GM18517 (cell line): ENCODE results near the gene TIGIT.
"Not testable (repeated sequence)": the region's sequence is repeated elsewhere in the genome, so short reads cannot be mapped to it uniquely, and the experiment has no call there.

Experiments used
- ATAC-seq: cut with Tn5 transposase; IDR thresholded peaks from one replicate; pipeline ENCODE4 v1.9.1; 2021; ENCODE audit warnings: mild to moderate bottlenecking, moderate library complexity; ENCODE audit not compliant: unreplicated experiment

Gene TIGIT

DNA sequence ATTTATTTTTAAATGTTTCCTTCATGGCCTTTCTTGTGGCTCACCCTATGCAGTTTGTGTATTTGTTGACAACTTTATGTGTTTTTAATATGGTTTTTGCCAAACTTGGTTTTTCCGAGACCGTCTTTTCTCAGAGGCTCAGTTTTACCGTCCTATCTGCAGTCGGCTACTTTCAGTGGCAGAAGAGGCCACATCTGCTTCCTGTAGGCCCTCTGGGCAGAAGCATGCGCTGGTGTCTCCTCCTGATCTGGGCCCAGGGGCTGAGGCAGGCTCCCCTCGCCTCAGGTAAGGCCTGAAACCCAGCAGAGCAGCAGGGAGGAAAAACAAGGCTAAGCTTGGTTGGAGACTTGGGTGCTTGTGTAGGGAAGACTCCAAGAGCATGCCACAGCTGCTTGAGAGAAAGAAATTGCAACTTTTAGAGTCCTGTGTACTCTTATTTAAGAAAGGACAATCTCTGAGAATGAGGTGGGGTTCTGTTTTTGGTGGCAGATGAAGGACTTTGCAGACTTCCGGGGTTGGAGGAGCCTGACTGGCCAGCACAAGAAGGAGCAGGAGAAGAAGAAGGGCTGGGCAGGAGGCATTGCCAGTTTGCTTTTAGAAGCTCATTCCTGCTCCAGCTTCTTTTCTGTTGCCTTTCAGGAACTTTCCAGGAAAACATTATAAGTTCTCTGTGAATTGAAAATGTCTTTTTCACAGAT is at the start of gene TIGIT:
TIGIT (plus strand) TSS at position 191 of the 698 bp plus-strand sequence; CDS start at position 225, 34 bp downstream.
- no peak for ATAC-seq

DNA sequence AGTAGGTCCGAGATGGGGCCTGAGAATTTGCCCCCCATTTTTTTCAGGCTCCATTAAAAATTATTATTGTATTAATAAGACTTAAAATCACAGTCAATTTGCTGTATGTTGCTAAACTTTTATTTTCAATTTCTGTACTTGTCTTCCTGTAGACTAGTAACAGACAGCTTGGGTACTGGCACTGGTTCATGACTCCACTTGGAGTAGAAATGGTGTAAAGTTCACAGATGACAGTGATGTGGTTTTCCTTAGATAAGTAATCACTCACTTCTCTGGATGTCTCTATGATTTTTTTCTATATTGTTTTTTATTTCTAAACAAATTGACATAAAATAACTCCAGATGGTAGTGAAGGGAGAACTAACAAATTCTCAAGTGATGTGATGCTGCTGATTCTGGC is 40.9 kb upstream of the TIGIT start:
- no peak for ATAC-seq

DNA sequence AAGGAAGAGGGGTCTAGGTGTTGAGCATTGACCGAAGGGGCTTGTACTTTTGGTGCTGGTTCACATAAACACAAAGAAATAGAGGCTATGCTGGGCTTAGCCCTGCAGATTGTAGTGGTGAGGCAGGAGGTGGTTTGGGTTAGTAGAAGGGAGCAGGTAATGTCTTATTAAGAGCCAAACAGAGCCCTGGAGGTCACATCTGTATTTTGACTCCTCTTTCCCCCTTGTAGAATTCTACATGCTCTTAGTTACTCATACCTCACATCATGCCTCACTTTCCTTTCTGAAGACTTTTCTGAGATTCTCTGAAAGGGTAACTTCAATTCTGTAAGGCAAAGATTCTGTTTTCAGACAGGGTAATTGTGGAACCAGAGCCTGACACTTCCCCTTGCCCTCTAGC is 40.3 kb upstream of the TIGIT start:
- ATAC-seq = no peak

DNA sequence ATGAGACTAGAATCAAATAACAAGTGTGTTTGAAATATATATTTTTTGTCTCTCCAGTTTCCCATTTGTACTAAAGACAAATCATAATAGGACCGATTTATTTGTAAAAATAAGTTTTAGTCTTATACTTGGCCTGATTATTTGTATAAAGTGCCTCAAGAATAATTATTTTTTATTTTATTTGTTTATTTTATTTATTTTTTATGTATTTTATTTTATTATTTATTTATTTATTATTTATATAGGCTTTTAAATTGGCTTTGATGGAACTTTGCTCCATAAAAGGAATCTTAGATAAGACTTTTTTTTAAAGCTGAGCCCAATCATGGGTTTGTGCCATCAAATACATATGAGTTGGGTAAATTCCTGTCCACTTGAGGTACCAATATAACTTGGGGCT is 34.3 kb upstream of the TIGIT start:
- ATAC-seq = no peak

DNA sequence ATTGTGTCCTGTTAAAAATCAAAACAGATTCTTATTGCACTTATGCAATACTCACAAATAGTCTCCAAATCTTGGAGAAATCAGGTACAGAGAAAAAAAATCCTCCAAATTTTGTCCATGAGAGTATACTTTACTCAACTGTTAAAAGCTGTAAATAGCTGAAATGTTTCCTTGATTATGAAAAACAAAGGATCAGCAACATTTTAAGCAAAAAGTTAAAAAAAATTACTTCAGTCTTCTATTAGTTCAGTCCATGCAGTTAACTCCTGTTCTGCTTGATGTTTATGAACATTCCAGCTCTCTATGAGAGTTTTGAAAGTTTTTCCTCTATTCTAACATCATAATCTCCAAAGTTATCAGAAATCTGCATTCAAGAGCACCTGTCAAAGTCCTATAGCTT is 33.7 kb upstream of the TIGIT start:
- ATAC-seq = no peak

DNA sequence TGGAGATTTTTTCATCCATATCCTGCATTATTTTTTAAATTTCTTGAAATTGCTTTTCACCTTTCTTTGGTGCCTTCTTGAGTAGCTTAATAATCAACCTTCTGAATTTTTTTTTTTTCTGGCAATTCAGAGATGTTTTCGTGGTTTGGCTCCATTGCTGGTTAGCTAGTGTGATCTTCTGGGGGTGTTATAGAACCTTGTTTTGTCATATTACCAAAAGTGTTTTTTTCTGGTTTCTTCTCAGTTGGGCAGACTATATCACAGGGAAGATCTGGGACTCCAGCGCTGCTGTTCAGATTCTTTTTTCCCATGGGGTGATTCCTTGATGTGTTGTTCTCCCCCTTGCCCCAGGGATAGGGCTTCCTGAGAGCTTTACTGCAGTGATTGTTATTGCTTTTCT is 23.8 kb upstream of the TIGIT start:
- no peak for ATAC-seq

DNA sequence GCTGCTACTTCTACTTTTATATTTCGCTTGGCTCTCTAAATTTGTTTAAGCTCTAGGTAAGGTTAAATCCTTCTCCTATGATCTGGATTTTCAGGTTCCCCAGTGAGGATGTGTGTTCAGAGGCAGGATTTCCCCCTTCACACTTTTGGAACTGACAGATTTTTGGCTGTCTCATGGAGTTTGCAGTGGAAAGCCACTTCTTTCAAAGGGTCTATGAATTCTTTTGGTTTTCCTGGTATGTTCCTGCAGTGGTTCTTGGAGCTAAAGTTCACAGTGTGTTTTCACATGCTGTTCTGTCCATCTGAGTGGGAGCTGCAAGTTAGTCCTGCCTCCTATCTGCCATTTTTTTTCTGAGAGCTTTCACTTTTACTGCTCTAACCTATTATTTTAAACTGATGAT is 21.6 kb upstream of the TIGIT start:
- no peak for ATAC-seq

DNA sequence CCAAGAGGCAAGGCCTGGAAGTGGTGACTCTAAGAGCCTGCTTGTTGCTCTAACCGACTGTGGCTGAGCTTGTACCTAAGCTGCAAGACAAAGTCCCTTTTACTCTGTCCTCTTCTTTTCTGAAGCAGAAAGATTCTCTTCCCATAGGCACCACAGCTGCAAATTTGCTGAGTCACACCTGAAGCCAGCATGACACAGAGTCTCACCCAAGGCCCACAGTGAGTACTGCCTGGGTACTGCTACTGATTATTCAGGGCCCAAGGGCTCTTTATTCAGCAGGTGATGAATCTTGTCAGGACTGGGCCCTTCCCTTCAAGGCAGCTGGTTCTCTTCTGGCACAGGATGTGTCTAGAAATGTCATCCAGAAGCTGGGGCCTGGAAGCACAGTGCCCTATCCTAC is 18.9 kb upstream of the TIGIT start:
- no peak for ATAC-seq

DNA sequence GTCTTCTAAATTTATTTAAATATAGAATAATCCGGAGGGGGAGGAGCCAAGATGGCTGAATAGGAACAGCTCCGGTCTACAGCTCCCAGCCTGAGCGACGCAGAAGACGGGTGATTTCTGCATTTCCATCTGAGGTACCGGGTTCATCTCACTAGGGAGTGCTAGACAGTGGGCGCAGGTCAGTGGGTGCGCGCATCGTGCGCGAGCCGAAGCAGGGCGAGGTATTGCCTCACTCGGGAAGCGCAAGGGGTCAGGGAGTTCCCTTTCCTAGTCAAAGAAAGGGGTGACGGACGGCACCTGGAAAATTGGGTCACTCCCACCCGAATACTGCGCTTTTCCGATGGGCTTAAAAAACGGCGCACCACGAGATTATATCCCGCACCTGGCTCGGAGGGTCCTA is 17.0 kb upstream of the TIGIT start:
- ATAC-seq = not testable (repeated sequence)

DNA sequence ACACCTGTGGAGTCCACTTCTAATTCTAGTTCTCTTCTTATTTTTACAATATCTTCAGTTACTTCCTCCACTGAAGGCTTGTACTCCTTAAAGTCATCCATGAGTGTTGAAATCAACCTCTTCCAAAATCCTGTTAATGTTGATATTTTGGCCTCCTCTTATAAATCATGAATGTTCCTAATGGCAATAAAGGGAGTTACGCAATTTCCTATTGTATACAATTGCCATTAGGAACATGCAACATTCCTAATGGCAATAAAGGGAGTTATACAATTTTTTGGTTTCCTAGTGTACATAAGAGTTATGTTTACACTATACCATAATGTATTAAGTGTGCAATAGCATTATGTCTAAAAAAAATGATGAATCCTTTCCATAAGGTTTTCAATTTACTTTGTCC is 9.2 kb upstream of the TIGIT start:
- no peak for ATAC-seq

DNA sequence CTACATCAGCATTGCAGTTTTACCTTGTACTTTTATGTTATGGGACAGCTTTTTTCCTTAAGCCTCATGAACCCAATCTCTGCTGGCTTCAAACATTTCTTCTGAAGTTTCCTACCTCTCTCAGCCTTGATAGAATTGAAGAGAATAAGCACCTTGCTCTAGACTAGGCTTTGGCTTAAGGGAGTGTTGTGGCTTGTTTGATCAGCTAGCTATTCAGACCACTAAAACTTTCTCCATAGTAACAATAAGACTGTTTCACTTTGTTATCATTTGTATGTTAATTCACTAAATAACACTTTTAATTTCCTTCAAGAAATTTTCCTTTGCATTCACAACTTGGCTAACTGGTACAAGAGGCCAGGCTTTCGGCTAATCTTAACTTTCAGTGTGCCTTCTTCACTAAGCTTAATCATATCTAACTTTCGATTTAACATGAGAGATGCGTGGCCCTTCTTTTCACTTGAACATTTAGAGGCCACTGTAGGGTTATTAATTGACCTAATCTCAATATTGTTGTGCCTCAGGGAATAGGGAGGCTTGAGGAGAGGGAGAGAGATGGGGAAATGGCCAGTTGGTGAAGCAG is 8.1 kb upstream of the TIGIT start:
- no peak for ATAC-seq

DNA sequence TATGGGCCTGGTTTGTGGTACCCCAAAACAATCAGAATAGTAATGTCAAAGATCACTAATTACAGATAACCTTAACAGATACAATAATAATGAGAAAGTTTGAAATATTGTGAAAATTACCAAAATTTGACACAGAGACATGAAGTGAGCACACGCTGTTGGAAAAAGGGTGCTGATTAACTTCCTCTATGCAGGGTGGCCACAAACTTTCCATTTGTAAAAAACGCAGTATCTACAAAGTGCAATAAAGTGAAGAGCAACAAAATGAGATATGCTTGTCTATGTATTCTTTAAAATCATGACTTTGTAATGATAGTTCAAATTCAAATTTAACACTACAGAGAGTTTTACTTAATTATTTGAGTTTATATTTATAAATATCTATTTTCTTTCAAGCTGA is 7.6 kb upstream of the TIGIT start:
- ATAC-seq = no peak

DNA sequence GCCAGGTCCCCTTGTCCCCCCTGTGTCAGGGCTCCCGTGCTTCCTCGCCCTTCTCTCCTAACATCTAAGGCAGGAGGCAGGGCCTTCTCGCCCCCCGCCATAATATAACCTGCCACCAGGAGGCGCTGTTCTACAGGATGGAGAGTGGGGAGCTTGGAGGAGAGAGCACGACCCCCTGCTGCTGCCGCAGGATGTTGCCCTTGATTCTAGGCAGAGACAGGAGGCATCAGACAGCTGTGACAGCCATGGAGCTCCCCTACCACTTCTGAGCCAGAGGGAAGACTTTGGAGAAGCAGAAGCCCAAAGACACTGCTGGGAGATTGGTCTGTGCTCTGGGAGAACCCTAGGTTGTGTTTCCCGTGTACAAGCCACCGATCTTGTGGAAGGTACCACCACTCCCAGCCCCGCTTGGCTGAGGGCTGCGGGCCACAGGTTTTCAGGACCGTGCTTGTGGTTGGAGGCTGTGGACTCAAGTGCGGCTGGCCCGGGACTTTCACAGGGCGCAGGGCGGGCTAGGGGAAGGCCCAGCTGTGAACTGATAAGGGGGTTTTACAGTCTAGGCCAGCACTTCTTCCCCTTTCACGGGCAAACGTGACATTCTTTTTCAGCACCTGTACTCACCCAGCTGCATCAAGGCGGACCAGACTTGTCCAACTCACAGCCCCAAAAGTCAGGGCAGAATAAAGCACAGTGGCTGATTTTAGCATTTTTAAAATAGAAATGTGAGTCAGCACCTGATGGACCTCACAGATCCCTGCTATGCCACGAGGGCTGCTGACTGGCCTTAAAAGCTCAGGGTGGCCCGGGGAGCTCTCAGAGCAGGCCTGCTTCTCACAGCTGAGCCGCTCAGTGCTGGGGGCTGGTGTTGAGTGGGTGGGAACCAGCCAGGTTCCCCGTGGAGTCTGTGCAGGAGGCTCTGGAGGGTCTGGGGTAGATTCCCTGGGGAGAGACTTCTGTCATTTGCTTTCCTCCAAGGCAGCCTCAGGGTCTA is 2.6 kb upstream of the TIGIT start:
- peak; percentile 89 for ATAC-seq

DNA sequence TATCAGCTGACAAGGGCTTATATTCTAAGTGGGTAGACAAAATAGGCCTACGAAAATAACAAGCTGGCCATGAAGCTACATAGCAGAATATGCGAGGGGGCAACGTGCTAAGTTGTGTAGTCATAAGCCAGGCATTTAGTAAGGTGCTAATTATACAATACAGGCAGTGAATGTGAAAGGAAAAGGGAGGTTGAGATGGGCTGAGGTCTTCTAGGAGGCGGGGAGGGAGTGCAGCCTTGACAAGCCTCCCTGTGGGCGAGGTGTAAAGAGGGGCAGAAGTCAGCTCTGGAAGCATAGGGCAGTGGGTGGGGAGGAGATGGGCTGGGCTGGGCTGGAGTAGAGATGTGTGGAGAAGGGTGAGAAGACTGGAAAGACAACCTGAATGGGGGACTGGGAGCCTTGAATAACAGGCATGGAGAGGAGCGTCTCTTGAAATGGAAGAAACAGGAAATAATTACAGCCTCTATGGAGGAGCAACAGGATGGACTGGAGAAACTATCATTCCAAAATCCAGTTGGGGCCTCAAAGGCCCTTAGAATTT is 1.2 kb downstream of the TIGIT start:
- no peak for ATAC-seq

DNA sequence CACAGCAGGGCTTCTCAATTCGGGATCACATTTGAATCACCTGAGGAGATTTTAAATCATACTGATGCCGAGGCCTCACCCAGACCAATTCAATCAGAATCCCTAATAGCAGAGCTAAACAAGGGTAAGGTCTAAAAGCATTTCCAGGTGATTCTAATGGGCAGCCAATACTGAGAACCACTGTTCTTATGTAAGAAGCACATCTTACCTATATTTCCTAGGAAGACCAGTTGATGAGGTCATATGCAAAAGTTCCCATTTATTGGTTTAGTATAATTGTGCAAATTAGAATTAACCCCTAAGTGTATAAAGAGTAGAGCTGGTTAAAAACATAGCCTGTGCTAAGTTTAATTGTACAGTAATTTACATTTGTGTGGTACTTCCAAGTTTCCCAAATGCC is 2.1 kb downstream of the TIGIT start:
- no peak for ATAC-seq

DNA sequence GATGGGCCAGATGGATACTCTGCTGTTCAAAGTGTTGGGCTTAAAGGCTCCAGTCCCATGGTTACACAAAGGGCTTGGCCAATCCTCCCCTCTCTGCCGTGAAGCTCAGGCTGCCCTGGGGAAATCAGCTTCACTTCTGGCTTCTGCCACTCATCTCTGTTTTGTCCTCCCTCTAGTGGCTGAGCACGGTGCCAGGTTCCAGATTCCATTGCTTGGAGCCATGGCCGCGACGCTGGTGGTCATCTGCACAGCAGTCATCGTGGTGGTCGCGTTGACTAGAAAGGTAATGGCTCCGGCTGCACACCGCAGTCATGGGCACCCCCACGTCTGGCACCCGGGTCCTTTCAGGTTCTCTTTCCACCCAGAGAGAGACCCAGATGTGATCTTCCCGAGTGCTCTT is 5.6 kb downstream of the TIGIT start:
- ATAC-seq = no peak

DNA sequence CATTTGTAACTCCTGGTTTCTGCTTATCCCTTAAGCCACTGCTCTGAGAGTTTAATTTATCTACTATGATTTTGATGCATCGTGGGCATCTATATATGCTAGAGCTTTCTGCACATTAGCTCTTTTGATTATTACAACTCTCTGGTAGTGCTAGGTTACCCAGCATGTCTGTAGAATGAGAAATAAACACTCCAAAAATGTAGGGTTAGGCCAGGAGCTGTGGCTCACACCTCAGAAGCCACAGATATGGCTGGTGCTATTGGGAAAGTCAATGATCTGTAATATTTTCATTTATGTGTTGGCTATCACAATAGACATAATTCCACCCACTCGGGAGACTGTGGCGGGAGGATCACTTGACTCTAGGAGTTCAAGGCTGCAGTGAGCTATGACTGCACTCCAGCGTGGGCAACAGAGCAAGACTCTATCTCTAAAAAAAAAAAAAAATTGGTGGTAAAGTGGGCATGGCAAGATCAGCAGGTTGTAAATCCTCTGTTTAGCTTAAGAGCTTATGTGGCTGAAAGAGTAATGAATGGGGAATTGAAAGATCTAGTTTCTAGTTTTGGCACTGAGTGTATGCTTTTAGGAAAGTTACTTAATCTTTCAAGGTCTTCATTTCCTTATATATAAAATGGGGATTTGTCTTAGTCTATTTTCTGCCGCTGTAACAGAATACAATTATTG is 6.3 kb downstream of the TIGIT start:
- no peak for ATAC-seq

DNA sequence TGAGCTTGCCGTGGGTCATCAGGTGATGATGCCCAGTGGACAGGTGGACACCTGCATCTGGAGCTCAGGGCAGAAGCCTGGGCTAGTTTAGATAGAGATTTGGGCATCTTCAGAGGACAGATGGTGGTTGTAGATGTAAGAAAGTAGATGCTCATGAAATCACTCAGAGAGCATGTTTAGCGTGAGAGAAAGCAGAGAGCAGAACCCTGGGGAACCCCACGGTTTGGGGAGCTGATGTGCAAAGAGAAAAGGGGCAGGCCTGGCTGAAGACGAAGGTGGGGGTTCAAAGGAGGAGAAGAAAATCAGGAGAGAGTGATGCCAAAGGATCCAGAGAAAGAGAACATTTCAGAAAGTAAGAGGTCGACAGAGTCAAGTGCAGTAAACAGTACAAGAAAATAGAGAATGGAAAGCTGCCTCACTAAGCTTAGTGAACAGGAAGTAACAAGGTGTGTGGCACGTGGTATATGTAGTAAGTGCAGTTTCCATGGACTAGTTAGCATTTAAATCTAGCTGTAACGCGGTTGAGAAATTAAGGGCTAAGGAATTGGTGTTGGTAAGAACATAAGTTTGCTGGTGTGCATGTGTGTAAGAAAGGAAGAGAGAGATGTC is 13.5 kb downstream of the TIGIT start:
- no peak for ATAC-seq

DNA sequence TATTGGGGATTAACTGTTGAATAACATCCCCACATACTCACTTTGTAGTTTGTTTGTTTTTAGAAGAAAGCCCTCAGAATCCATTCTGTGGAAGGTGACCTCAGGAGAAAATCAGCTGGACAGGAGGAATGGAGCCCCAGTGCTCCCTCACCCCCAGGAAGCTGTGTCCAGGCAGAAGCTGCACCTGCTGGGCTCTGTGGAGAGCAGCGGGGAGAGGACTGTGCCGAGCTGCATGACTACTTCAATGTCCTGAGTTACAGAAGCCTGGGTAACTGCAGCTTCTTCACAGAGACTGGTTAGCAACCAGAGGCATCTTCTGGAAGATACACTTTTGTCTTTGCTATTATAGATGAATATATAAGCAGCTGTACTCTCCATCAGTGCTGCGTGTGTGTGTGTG is 14.0 kb downstream of the TIGIT start:
- no peak for ATAC-seq

DNA sequence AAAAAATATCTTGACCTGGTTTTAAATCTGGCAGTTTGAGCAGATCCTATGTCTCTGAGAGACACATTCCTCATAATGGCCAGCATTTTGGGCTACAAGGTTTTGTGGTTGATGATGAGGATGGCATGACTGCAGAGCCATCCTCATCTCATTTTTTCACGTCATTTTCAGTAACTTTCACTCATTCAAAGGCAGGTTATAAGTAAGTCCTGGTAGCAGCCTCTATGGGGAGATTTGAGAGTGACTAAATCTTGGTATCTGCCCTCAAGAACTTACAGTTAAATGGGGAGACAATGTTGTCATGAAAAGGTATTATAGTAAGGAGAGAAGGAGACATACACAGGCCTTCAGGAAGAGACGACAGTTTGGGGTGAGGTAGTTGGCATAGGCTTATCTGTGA is 14.5 kb downstream of the TIGIT start:
- ATAC-seq = no peak

DNA sequence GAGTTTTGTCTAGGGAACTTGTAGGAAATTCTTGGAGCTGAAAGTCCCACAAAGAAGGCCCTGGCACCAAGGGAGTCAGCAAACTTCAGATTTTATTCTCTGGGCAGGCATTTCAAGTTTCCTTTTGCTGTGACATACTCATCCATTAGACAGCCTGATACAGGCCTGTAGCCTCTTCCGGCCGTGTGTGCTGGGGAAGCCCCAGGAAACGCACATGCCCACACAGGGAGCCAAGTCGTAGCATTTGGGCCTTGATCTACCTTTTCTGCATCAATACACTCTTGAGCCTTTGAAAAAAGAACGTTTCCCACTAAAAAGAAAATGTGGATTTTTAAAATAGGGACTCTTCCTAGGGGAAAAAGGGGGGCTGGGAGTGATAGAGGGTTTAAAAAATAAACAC is 15.0 kb downstream of the TIGIT start:
- no peak for ATAC-seq
